ENCODE results near the gene FOXK2. TPM values are rescaled to one million over a fixed set of nuclear protein-coding genes. Genes with fewer than 3 reads are reported as not detected.
A peak's percentile ranks its signal among the peaks of the same experiment; 100 is the strongest.
"Not testable (repeated sequence)": the region's sequence is repeated elsewhere in the genome, so short reads cannot be mapped to it uniquely, and the experiment has no call there.

Gene FOXK2
- total and polyA plus RNA-seq, 2 experiments from 2014 or later: 30.2 to 37.7 TPM

- Histone ChIP-seq H3K27ac (no peak overlapping the region), H3K79me2 (peaks cover 95% of the 10 kb centered on the region), H3K36me3 (replicated peaks; ENCODE audit: insufficient read depth, low read depth) (no peaks in the 10 kb centered on the region), H2AFZ (no peak overlapping the region), H4K20me1 (ENCODE audit: insufficient read depth, poor library complexity, severe bottlenecking) (peaks cover 93% of the 10 kb centered on the region), H3K27me3 (no peaks in the 10 kb centered on the region), H3K4me3 (no peak overlapping the region), H3K9me3 (ENCODE audit: low read depth) (no peaks in the 10 kb centered on the region), H3K4me2 (no peak overlapping the region), H3K9me2 (replicated peaks; ENCODE audit: insufficient read depth) (no peaks in the 10 kb centered on the region), H3K4me1 (ENCODE audit: insufficient read depth) (peaks cover 16% of the 10 kb centered on the region)
- 95% methylated on average over 13 of the region's 13 CpGs for WGBS (ENCODE audit: low lambda C conversion rate, missing lambda C conversion rate)
- DNase-seq (ENCODE audit: low spot score): no peak
- TF ChIP-seq CTCF (IDR thresholded peaks at IDR 0.05; ENCODE audit: poor library complexity): no peak
- no peak for TF ChIP-seq EZH2phosphoT487 (IDR thresholded peaks at IDR 0.05; ENCODE audit: low read depth, severe bottlenecking, unreplicated experiment)
Measured at GRCh38 chr17:82552580-82552979, 33.0 kb downstream of the FOXK2 start.

- no peak for TF ChIP-seq EZH2phosphoT487 (IDR thresholded peaks at IDR 0.05; ENCODE audit: low read depth, severe bottlenecking, unreplicated experiment)
- no peak for TF ChIP-seq CTCF (IDR thresholded peaks at IDR 0.05; ENCODE audit: poor library complexity)
- TF ChIP-seq EZH2 (IDR thresholded peaks at IDR 0.05; ENCODE audit: borderline replicate concordance): no peak
- Histone ChIP-seq H3K4me1 (ENCODE audit: insufficient read depth) (peaks cover 15% of the 10 kb centered on the region), H3K9me2 (replicated peaks; ENCODE audit: insufficient read depth) (no peaks in the 10 kb centered on the region), H3K79me2 (peaks cover 95% of the 10 kb centered on the region), H3K36me3 (replicated peaks; ENCODE audit: insufficient read depth, low read depth) (no peaks in the 10 kb centered on the region), H3K27me3 (no peaks in the 10 kb centered on the region), H3K27ac (peak overlapping the region; percentile 18), H4K20me1 (ENCODE audit: insufficient read depth, poor library complexity, severe bottlenecking) (peaks cover 92% of the 10 kb centered on the region), H3K9me3 (ENCODE audit: low read depth) (no peaks in the 10 kb centered on the region), H3K4me3 (no peak overlapping the region), H3K4me2 (no peak overlapping the region), H2AFZ (no peak overlapping the region)
- DNase-seq (ENCODE audit: low spot score): no peak
- 93% methylated on average over 18 of the region's 18 CpGs for WGBS (ENCODE audit: low lambda C conversion rate, missing lambda C conversion rate)
Measured at GRCh38 chr17:82553210-82553930, 33.8 kb downstream of the FOXK2 start.

GRCh38 chr17:82557510-82557909, 38.0 kb downstream of the FOXK2 start:
- H3K27ac ChIP-seq; DNase-seq (ENCODE audit: low spot score); H2AFZ ChIP-seq; H3K4me3 ChIP-seq; H3K36me3 ChIP-seq (replicated peaks; ENCODE audit: insufficient read depth, low read depth); H3K4me2 ChIP-seq; H3K9me2 ChIP-seq (replicated peaks; ENCODE audit: insufficient read depth); H3K27me3 ChIP-seq; H3K9me3 ChIP-seq (ENCODE audit: low read depth): not testable (repeated sequence)
- peaks cover 95% of the 10 kb centered on the region for H3K79me2 ChIP-seq
- H3K4me1 ChIP-seq (ENCODE audit: insufficient read depth): peaks cover 15% of the 10 kb centered on the region
- WGBS (ENCODE audit: low lambda C conversion rate, missing lambda C conversion rate): 98% methylated on average over 2 of the region's 2 CpGs
- H4K20me1 ChIP-seq (ENCODE audit: insufficient read depth, poor library complexity, severe bottlenecking): peaks cover 92% of the 10 kb centered on the region

- TF ChIP-seq CTCF (IDR thresholded peaks at IDR 0.05; ENCODE audit: poor library complexity) (no peak), EZH2phosphoT487 (IDR thresholded peaks at IDR 0.05; ENCODE audit: low read depth, severe bottlenecking, unreplicated experiment) (no peak), EZH2 (IDR thresholded peaks at IDR 0.05; ENCODE audit: borderline replicate concordance) (no peak)
- peaks cover 98% of the 10 kb centered on the region for H3K79me2 ChIP-seq
- peaks cover 7% of the 10 kb centered on the region for H3K4me1 ChIP-seq (ENCODE audit: insufficient read depth)
- H3K4me2 ChIP-seq: no peak overlapping the region
- no peaks in the 10 kb centered on the region for H3K27me3 ChIP-seq
- peak overlapping the region; percentile 21 for H3K27ac ChIP-seq
- 68% methylated on average over 11 of the region's 11 CpGs for WGBS (ENCODE audit: low lambda C conversion rate, missing lambda C conversion rate)
- peaks cover 83% of the 10 kb centered on the region for H4K20me1 ChIP-seq (ENCODE audit: insufficient read depth, poor library complexity, severe bottlenecking)
- H3K36me3 ChIP-seq (replicated peaks; ENCODE audit: insufficient read depth, low read depth): no peaks in the 10 kb centered on the region
- no peaks in the 10 kb centered on the region for H3K9me3 ChIP-seq (ENCODE audit: low read depth)
- DNase-seq (ENCODE audit: low spot score): no peak
- H3K9me2 ChIP-seq (replicated peaks; ENCODE audit: insufficient read depth): no peaks in the 10 kb centered on the region
- H2AFZ ChIP-seq: no peak overlapping the region
- no peak overlapping the region for H3K4me3 ChIP-seq
Measured at GRCh38 chr17:82559566-82560251, 40.2 kb downstream of the FOXK2 start.
